IMR-90 (cell line): ENCODE results near the gene OPTN. TPM values are rescaled to one million over a fixed set of nuclear protein-coding genes. Genes with fewer than 3 reads are reported as not detected.
"Not testable (repeated sequence)": the region's sequence is repeated elsewhere in the genome, so short reads cannot be mapped to it uniquely, and the experiment has no call there.

Experiments
- ATAC-seq: fragments of 200-7000 bp; cut with Tn5 transposase; 2 replicates; pipeline ENCODE4 v1.9.1; 2020; ENCODE audit warnings: low read depth, mild to moderate bottlenecking, moderate library complexity
- BruUV-seq: library from RNA; stranded (reverse); fragments of 400-500 nt; replicated peaks from 2 replicates; lab custom pipeline; 2021; lab: Mats Ljungman, UMichigan
- CTCF ChIA-PET: fragments of 300-600 bp; formaldehyde crosslinking; extraction: SDS; loops from one replicate; lab custom pipeline; 2021; ENCODE audit warnings: antibody characterized with exemption; lab: Yijun Ruan, JAX
- POLR2A ChIA-PET: fragments of 300-600 bp; sonication (Branson Sonifier 250); formaldehyde crosslinking; loops from one replicate; lab custom pipeline; 2022; ENCODE audit warnings: antibody characterized with exemption; ENCODE audit not compliant: unreplicated experiment; lab: Charles Lee
- DNase-seq: peaks from one replicate; pipeline ENCODE4 v3.0.0; 2013
- H2AFZ ChIP-seq: replicated peaks from 2 replicates; pipeline ENCODE3; 2013; ENCODE audit warnings: low read length, mild to moderate bottlenecking; ENCODE audit not compliant: poor library complexity
- H2AK5ac ChIP-seq: 2 replicates; pipeline ENCODE4 v1.6.1; 2013; ENCODE audit warnings: low read depth, low read length, inconsistent platforms
- H2AK9ac ChIP-seq: replicated peaks from 2 replicates; pipeline ENCODE3; 2013; ENCODE audit warnings: mild to moderate bottlenecking, low read depth, low read length, moderate library complexity; ENCODE audit not compliant: poor library complexity
- H2BK120ac ChIP-seq: 2 replicates; pipeline ENCODE4 v1.6.1; 2013; ENCODE audit warnings: low read depth, low read length, inconsistent platforms
- H2BK15ac ChIP-seq: 3 replicates; pipeline ENCODE4 v1.6.1; 2013; ENCODE audit warnings: low read depth, low read length, inconsistent platforms
- H2BK20ac ChIP-seq: 2 replicates; pipeline ENCODE4 v1.6.1; 2013; ENCODE audit warnings: low read depth, mild to moderate bottlenecking, inconsistent platforms, low read length, moderate library complexity
- H2BK5ac ChIP-seq: 2 replicates; pipeline ENCODE4 v1.6.1; 2013; ENCODE audit warnings: mild to moderate bottlenecking, low read depth, low read length, inconsistent platforms; ENCODE audit not compliant: poor library complexity, severe bottlenecking
- H3K14ac ChIP-seq: replicated peaks from 2 replicates; pipeline ENCODE4 v1.6.1; 2013; ENCODE audit warnings: low read depth, low read length, inconsistent platforms
- H3K18ac ChIP-seq: 2 replicates; pipeline ENCODE4 v1.6.1; 2013; ENCODE audit warnings: low read depth, low read length, control low read depth
- H3K23ac ChIP-seq: 2 replicates; pipeline ENCODE4 v1.6.1; 2013; ENCODE audit warnings: low read depth, low read length, inconsistent platforms
- H3K27ac ChIP-seq: 2 replicates; pipeline ENCODE4 v1.5.1; 2013; ENCODE audit warnings: mild to moderate bottlenecking, control low read depth, low read length; ENCODE audit not compliant: insufficient read depth
- H3K27me3 ChIP-seq: 2 replicates; pipeline ENCODE4 v1.6.1; 2013; ENCODE audit warnings: low read length; ENCODE audit not compliant: control insufficient read depth, insufficient read depth
- H3K36me3 ChIP-seq: 2 replicates; pipeline ENCODE4 v1.6.1; 2013; ENCODE audit warnings: low read length, mixed read lengths; ENCODE audit not compliant: control insufficient read depth, insufficient read depth
- H3K4ac ChIP-seq: 2 replicates; pipeline ENCODE4 v1.6.1; 2013; ENCODE audit warnings: low read depth, low read length, inconsistent platforms
- H3K4me1 ChIP-seq: 2 replicates; pipeline ENCODE4 v1.6.1; 2013; ENCODE audit warnings: low read length, mixed read lengths; ENCODE audit not compliant: control insufficient read depth, insufficient read depth
- H3K4me2 ChIP-seq: 2 replicates; pipeline ENCODE4 v1.6.1; 2013; ENCODE audit warnings: low read depth, mild to moderate bottlenecking, control low read depth, low read length, moderate library complexity
- H3K4me3 ChIP-seq: 2 replicates; pipeline ENCODE4 v1.5.1; 2013; ENCODE audit warnings: low read depth, mild to moderate bottlenecking, control low read depth, low read length, moderate library complexity; ENCODE audit not compliant: insufficient read depth
- H3K56ac ChIP-seq: 2 replicates; pipeline ENCODE4 v1.6.1; 2013; ENCODE audit warnings: low read length, inconsistent platforms; ENCODE audit not compliant: insufficient read depth; ENCODE audit errors: extremely low read depth
- H3K79me1 ChIP-seq, 2 experiments: 2 replicates each; pipeline ENCODE4 v1.6.1; 2013; ENCODE audit warnings: low read length in 2 of 2, inconsistent platforms in 1 of 2, low read depth in 1 of 2
- H3K9ac ChIP-seq: 2 replicates; pipeline ENCODE4 v1.6.1; 2013; ENCODE audit warnings: low read depth, low read length, control low read depth
- H3K9me1 ChIP-seq: 2 replicates; pipeline ENCODE4 v1.6.1; 2013; ENCODE audit warnings: low read length, inconsistent platforms; ENCODE audit not compliant: insufficient read depth
- H3K9me3 ChIP-seq: 2 replicates; pipeline ENCODE4 v1.6.1; 2013; ENCODE audit warnings: low read length; ENCODE audit not compliant: control insufficient read depth, insufficient read depth
- H4K20me1 ChIP-seq: 2 replicates; pipeline ENCODE4 v1.6.1; 2013; ENCODE audit warnings: low read length, inconsistent platforms; ENCODE audit not compliant: insufficient read depth
- H4K5ac ChIP-seq: 2 replicates; pipeline ENCODE4 v1.6.1; 2013; ENCODE audit warnings: mild to moderate bottlenecking, low read depth, low read length, control low read depth
- H4K8ac ChIP-seq, 2 experiments: 2 replicates each; pipeline ENCODE4 v1.6.1; 2013; ENCODE audit warnings: low read depth in 2 of 2, low read length in 2 of 2, control low read depth in 1 of 2, inconsistent platforms in 1 of 2
- H4K91ac ChIP-seq: 2 replicates; pipeline ENCODE4 v1.6.1; 2013; ENCODE audit warnings: low read depth, low read length, inconsistent platforms; ENCODE audit not compliant: insufficient read depth
- MAZ ChIP-seq: IDR thresholded peaks from 2 replicates; pipeline ENCODE4 v1.6.1; 2012; ENCODE audit warnings: low read depth, mild to moderate bottlenecking, low read length, improper control_type of control experiment, moderate library complexity, borderline replicate concordance
- RCOR1 ChIP-seq: IDR thresholded peaks from 2 replicates; pipeline ENCODE4 v1.6.1; 2012; ENCODE audit warnings: mild to moderate bottlenecking, low read length, improper control_type of control experiment; ENCODE audit not compliant: insufficient replicate concordance
- SMC3 ChIP-seq: fragments of 150-350 bp; IDR thresholded peaks from 2 replicates; pipeline ENCODE4 v1.6.1; 2016; ENCODE audit warnings: low read depth, mild to moderate bottlenecking, antibody characterized with exemption, low read length, moderate library complexity
- WGBS, 2 experiments: methylation state at CpG; one replicate each; pipeline versions ENCODE4 v1.1.5 to v1.1.7; 2013; ENCODE audit warnings: missing lambda C conversion rate in 2 of 2; ENCODE audit not compliant: insufficient read length in 1 of 2; ENCODE audit errors: extremely low coverage in 2 of 2; 5-methylcytosine and 5-hydroxymethylcytosine counted together
- dilution Hi-C: fragments of 300-500 bp; cut with HindIII; formaldehyde crosslinking; loops from one replicate; pipeline ENCODE4 v1.14.3; 2018; ENCODE audit warnings: low sequenced_read_pairs; ENCODE audit not compliant: unreplicated experiment
- in situ Hi-C: fragments of 300-500 bp; cut with MboI; formaldehyde crosslinking; loops from 3 replicates; pipeline ENCODE4 v1.14.3; 2019; ENCODE audit warnings: low sequenced_read_pairs, inconsistent platforms, mixed read lengths
- intact Hi-C: fragments of 100-400 bp; cut with micrococcal nuclease; formaldehyde crosslinking; loops from 2 replicates; pipeline ENCODE4 v1.10.0; 2022
- polyA plus RNA-seq, 3 experiments: library from polyadenylated mRNA; depleted of rRNA; stranded (reverse); fragments of >200 nt; gene quantifications; 2 replicates each; pipeline ENCODE4 v1.2.3, GENCODE V29; 2012; ENCODE audit warnings: low replicate concordance in 1 of 3
- total RNA-seq: library from RNA; depleted of rRNA; stranded (reverse); fragments of >200 nt; gene quantifications from 2 replicates; pipeline ENCODE4 v1.2.3, GENCODE V29; 2012

OPTN gene
- total and polyA plus RNA-seq, 2 of the 4 experiments (the other 2 are of a cell fraction): 34.8 to 41.4 TPM

DNA sequence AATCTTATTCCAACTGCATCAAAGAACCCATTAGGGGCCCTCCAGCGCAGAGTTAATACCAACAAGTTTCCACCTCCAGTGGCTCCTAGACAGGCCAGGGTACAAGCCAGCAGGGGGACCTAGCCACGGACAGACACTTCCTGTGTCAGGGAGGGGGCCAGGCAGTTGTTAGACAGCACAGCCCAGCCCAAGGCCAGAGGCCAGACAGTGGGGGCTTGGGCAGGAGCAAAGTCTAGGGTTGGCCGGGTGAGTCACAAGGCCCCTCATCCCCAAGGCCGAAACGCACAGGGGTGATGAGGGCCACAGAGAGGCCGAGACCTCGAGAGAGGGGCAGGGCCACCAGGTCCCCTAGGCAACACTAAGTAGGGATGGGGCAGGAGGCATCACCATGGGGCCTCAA, 19.3 kb upstream of the OPTN start:
- H3K36me3 ChIP-seq: no peaks in the 10 kb centered on the region
- H3K4me3 ChIP-seq: no peak overlapping the region
- no peak overlapping the region for H4K5ac ChIP-seq
- no peak overlapping the region for H2BK120ac ChIP-seq
- peaks cover 43% of the 10 kb centered on the region for H3K9me3 ChIP-seq
- WGBS, 2 experiments: no CpG with 5 or more reads among the region's 7 CpGs
- H3K4me2 ChIP-seq: no peak overlapping the region
- H4K91ac ChIP-seq: no peak overlapping the region
- H3K4me1 ChIP-seq: no peaks in the 10 kb centered on the region
- ChIA-PET POLR2A (no interaction called here), CTCF (no interaction called here)
- H4K20me1 ChIP-seq: no peaks in the 10 kb centered on the region
- no TSS peak for BruUV-seq
- H2AK5ac ChIP-seq: no peak overlapping the region
- TF ChIP-seq MAZ: no peak
- TF ChIP-seq RCOR1: no peak
- no peak for TF ChIP-seq SMC3
- no peak overlapping the region for H3K14ac ChIP-seq
- no peak overlapping the region for H3K23ac ChIP-seq
- H3K4ac ChIP-seq: no peak overlapping the region
- H3K56ac ChIP-seq: no peak overlapping the region
- H2BK5ac ChIP-seq: no peak overlapping the region
- no peak overlapping the region for H3K18ac ChIP-seq
- H2BK20ac ChIP-seq: no peak overlapping the region
- dilution Hi-C loops: no loop called here
- H2AFZ ChIP-seq: no peak overlapping the region
- in situ Hi-C loops: no loop called here
- H3K27ac ChIP-seq: no peak overlapping the region
- intact Hi-C loops: no loop called here
- H3K9ac ChIP-seq: no peak overlapping the region
- DNase-seq (no peak), ATAC-seq (no peak)
- H2BK15ac ChIP-seq: no peak overlapping the region
- H3K27me3 ChIP-seq: 0 out of 2 replicates have a peak, but pooled peaks cover 2% of the 10 kb centered on the region
- no peaks in the 10 kb centered on the region for H3K9me1 ChIP-seq
- no peaks in the 10 kb centered on the region for H3K79me1 ChIP-seq
- H4K8ac ChIP-seq: no peak overlapping the region
- no peak overlapping the region for H2AK9ac ChIP-seq

DNA sequence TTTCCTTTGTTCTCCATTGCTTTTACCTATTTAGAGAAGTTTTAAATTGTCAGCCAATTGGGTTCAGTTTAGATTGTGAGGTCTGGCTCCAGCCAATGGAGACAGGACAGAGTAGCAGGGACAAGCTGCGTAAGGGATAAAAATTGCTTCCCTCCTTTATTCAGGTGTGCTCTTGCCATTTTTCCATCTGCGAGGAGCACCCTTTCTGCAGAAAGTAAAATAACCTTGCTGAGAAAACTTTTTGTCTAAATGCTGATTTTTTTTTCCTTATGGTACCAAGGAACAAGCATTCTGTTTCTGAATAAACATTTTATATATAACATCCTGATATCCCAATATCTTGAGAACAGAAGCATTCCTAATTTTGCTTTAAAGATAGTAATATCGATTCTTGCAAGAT, 16.3 kb upstream of the OPTN start:
- H2BK5ac ChIP-seq, dilution Hi-C loops, H3K4ac ChIP-seq, H4K5ac ChIP-seq, H3K4me3 ChIP-seq, ATAC-seq, H3K36me3 ChIP-seq, H3K23ac ChIP-seq, H2AK5ac ChIP-seq, H4K8ac ChIP-seq, H2BK20ac ChIP-seq, H3K4me2 ChIP-seq, in situ Hi-C loops, H2BK120ac ChIP-seq, H4K91ac ChIP-seq, intact Hi-C loops, H3K27me3 ChIP-seq, H3K27ac ChIP-seq, H3K9me1 ChIP-seq, H3K14ac ChIP-seq, POLR2A ChIA-PET, H3K9ac ChIP-seq, H3K4me1 ChIP-seq, H3K18ac ChIP-seq, H2BK15ac ChIP-seq, H3K56ac ChIP-seq, H2AFZ ChIP-seq, H4K20me1 ChIP-seq, DNase-seq, BruUV-seq, H2AK9ac ChIP-seq, H3K79me1 ChIP-seq: not testable (repeated sequence)
- H3K9me3 ChIP-seq: peaks cover 43% of the 10 kb centered on the region
- CTCF ChIA-PET: interaction anchor here (1.1 kb wide), 1 partner anchor 8 kb away, joined by 3 read pairs; no protein-coding TSS in a partner anchor
- WGBS, 2 experiments: no CpG with 5 or more reads among the region's 3 CpGs
